Umbilical cord (tissue), 2 donors: ENCODE data around the gene CFAP65. TPM values are rescaled to one million over a fixed set of nuclear protein-coding genes. Genes with fewer than 3 reads are reported as not detected.
A peak's percentile ranks its signal among the peaks of the same experiment; 100 is the strongest.

Experiments used
- DNase-seq: peaks from one replicate; pipeline ENCODE4 v3.0.0-alpha.2; 2015; ENCODE audit warnings: low spot score
- total RNA-seq: library from RNA; depleted of rRNA; stranded (reverse); fragments of >200 nt; gene quantifications from one replicate; pipeline ENCODE4 v1.2.3, GENCODE V29; 2014; ENCODE audit warnings: low replicate concordance; ENCODE audit not compliant: insufficient read depth

Gene CFAP65
- total RNA-seq, 1 donor from 2014 or later: 2.9 TPM

GRCh38 chr2:219062081-219062480 lies 20.8 kb upstream of the CFAP65 start:
- no peak for DNase-seq

- DNase-seq: no peak
These were observed 19.8 kb upstream of the CFAP65 start, which contains the start of gene IHH for GRCh38 chr2:219060821-219061791. IHH (minus strand) TSS chr2:219060921; CDS start chr2:219060467, 454 bp downstream.

- no peak for DNase-seq
These were observed 18.7 kb upstream of the CFAP65 start for GRCh38 chr2:219059725-219060682.

GRCh38 chr2:219059375-219059724 lies 18.0 kb upstream of the CFAP65 start:
- no peak for DNase-seq

- no peak for DNase-seq
These were observed 17.4 kb upstream of the CFAP65 start for GRCh38 chr2:219058541-219059374.

- peak; percentile 47 for DNase-seq
These were observed 16.6 kb upstream of the CFAP65 start for GRCh38 chr2:219057709-219058540.

- no peak for DNase-seq
These were observed 15.8 kb upstream of the CFAP65 start for GRCh38 chr2:219056896-219057708.

- DNase-seq: no peak
These were observed 15.0 kb upstream of the CFAP65 start for GRCh38 chr2:219056176-219056895.

GRCh38 chr2:219054956-219055903 lies 13.9 kb upstream of the CFAP65 start:
- no peak for DNase-seq

- no peak for DNase-seq
These were observed 8.0 kb upstream of the CFAP65 start for GRCh38 chr2:219049282-219049681.

- DNase-seq: peak; percentile 45
These were observed 4.7 kb upstream of the CFAP65 start for GRCh38 chr2:219045937-219046550.

GRCh38 chr2:219042750-219043149 lies 1.4 kb upstream of the CFAP65 start:
- no peak for DNase-seq

- DNase-seq: no peak
These were observed 841 bp upstream of the CFAP65 start for GRCh38 chr2:219042157-219042556.

- DNase-seq: no peak
These were observed 2.7 kb downstream of the CFAP65 start for GRCh38 chr2:219038600-219038999.

- DNase-seq: no peak
These were observed 3.4 kb downstream of the CFAP65 start for GRCh38 chr2:219037783-219038499.

- no peak for DNase-seq
These were observed 5.4 kb downstream of the CFAP65 start for GRCh38 chr2:219035942-219036341.
